Loucy (cell line): Measurements from ENCODE around the gene GMPR2.

Source experiments
- H2AFZ ChIP-seq: fragments of 200-600 bp; sonication (generic); 2 replicates; pipeline ENCODE4 v1.6.0; 2016; ENCODE audit warnings: antibody characterized with exemption, mild to moderate bottlenecking, low read length, moderate library complexity
- H3F3A ChIP-seq: fragments of 200-600 bp; 2 replicates; pipeline ENCODE4 v1.6.0; 2016; ENCODE audit warnings: antibody characterized with exemption, low read depth, mild to moderate bottlenecking
- H3K27me3 ChIP-seq: fragments of 200-600 bp; sonication (generic); 2 replicates; pipeline ENCODE4 v1.6.1; 2014; ENCODE audit warnings: low read length, mild to moderate bottlenecking; ENCODE audit not compliant: insufficient read depth, poor library complexity, severe bottlenecking
- H3K36me3 ChIP-seq: fragments of 200-600 bp; sonication (generic); 2 replicates; pipeline ENCODE4 v1.6.1; 2016; ENCODE audit warnings: low read length; ENCODE audit not compliant: insufficient read depth
- H3K4me1 ChIP-seq: fragments of 200-600 bp; sonication (generic); 2 replicates; pipeline ENCODE4 v1.5.1; 2014; ENCODE audit warnings: low read length, mild to moderate bottlenecking; ENCODE audit not compliant: insufficient read depth, poor library complexity, severe bottlenecking
- H3K4me2 ChIP-seq: fragments of 200-600 bp; sonication (generic); 2 replicates; pipeline ENCODE4 v1.6.0; 2014; ENCODE audit warnings: antibody characterized with exemption, low read length, low read depth, mild to moderate bottlenecking; ENCODE audit not compliant: poor library complexity, severe bottlenecking
- H3K4me3 ChIP-seq: fragments of 200-600 bp; sonication (generic); 2 replicates; pipeline ENCODE4 v1.5.1; 2014; ENCODE audit warnings: low read length, mild to moderate bottlenecking, mixed read lengths; ENCODE audit not compliant: poor library complexity, severe bottlenecking
- H3K79me2 ChIP-seq: fragments of 200-600 bp; sonication (generic); 2 replicates; pipeline ENCODE4 v1.6.1; 2014; ENCODE audit warnings: low read length; ENCODE audit not compliant: insufficient read depth
- H3K9ac ChIP-seq: fragments of 200-600 bp; sonication (generic); 2 replicates; pipeline ENCODE4 v1.6.0; 2014; ENCODE audit warnings: mild to moderate bottlenecking, low read depth, low read length, moderate library complexity; ENCODE audit not compliant: poor library complexity, severe bottlenecking
- H3K9me2 ChIP-seq: fragments of 200-600 bp; sonication (generic); replicated peaks from 2 replicates; pipeline ENCODE4 v1.6.1; 2016; ENCODE audit warnings: low read depth, low read length, mixed read lengths
- H3K9me3 ChIP-seq: fragments of 200-600 bp; sonication (generic); 2 replicates; pipeline ENCODE4 v1.6.1; 2014; ENCODE audit warnings: mild to moderate bottlenecking, antibody characterized with exemption, low read length, low read depth; ENCODE audit not compliant: insufficient read depth
- H4K20me1 ChIP-seq: fragments of 200-600 bp; sonication (generic); 2 replicates; pipeline ENCODE4 v1.6.0; 2014; ENCODE audit warnings: antibody characterized with exemption, low read length, mild to moderate bottlenecking; ENCODE audit not compliant: insufficient read depth, poor library complexity, severe bottlenecking
- CTCF ChIP-seq: fragments of 200-600 bp; sonication (generic); conservative IDR thresholded peaks from 2 replicates; pipeline ENCODE4 v1.5.1; 2014; ENCODE audit warnings: mild to moderate bottlenecking, antibody characterized with exemption, low read length
- EZH2phosphoT487 ChIP-seq: fragments of 200-600 bp; IDR thresholded peaks from 2 replicates; pipeline ENCODE4 v1.6.1; 2018; ENCODE audit warnings: antibody characterized with exemption, mild to moderate bottlenecking, moderate library complexity, borderline replicate concordance

The GMPR2 gene

DNA sequence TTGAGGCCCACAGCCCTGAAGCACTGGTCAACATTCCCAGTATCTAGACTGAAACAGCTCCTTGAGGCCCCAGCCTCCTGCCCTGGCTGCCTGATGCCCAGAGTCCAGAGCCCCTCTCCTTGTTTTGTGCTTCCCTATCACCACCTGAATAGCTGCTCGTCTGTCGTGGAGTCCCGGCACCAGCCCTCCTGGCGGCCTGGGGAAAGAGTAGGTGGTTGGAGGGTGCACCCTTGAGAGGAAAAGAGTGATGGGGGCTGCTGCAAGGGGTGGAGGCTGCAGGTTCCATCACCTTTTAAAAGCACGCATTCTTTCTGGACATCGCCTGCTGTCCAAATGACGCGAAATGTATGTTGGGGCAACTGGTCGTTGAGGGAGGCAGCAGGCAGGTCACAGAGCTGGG lies 35.5 kb downstream of the GMPR2 start:
- Histone ChIP-seq H3K36me3 (no peaks in the 10 kb centered on the region), H4K20me1 (no peaks in the 10 kb centered on the region), H3K9me3 (no peaks in the 10 kb centered on the region), H3K9me2 (no peaks in the 10 kb centered on the region), H3K4me1 (peaks cover 14% of the 10 kb centered on the region), H3K4me2 (no peak overlapping the region), H3K79me2 (peaks cover 14% of the 10 kb centered on the region; the same call in 1 of the 2 replicates), H3F3A (no peaks in the 10 kb centered on the region), H3K9ac (no peak overlapping the region), H3K27me3 (no peaks in the 10 kb centered on the region), H2AFZ (no peak overlapping the region), H3K4me3 (no peak overlapping the region)
- TF ChIP-seq EZH2phosphoT487 (no peak), CTCF (no peak)

DNA sequence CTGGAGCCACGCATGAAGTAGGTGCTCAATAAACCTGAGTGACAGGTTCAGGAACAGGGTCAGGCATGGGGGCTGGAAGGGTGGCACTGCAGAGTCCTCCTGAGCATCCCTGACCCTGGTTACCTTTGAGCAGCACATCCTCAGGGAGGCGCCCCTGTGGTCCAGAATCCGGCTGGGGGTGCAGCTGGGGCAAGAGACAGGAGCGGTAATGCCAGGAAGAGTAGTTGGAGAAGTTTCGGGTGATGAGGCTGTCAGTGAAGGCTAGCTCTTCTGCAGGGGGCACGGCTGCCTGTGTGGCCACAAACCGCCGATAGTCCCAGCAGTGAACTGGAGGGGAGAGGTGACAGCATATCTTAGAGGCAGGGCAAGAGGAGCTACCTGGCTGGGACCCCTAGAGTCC lies 36.6 kb downstream of the GMPR2 start:
- Histone ChIP-seq H4K20me1 (no peaks in the 10 kb centered on the region), H3K79me2 (peaks cover 14% of the 10 kb centered on the region; the same call in 1 of the 2 replicates), H3F3A (no peaks in the 10 kb centered on the region), H3K9me3 (no peaks in the 10 kb centered on the region), H3K4me1 (peaks cover 14% of the 10 kb centered on the region), H3K27me3 (no peaks in the 10 kb centered on the region), H3K4me3 (no peak overlapping the region), H3K36me3 (no peaks in the 10 kb centered on the region), H2AFZ (no peak overlapping the region), H3K9me2 (no peaks in the 10 kb centered on the region), H3K9ac (no peak overlapping the region), H3K4me2 (no peak overlapping the region)
- TF ChIP-seq CTCF (no peak), EZH2phosphoT487 (no peak)

DNA sequence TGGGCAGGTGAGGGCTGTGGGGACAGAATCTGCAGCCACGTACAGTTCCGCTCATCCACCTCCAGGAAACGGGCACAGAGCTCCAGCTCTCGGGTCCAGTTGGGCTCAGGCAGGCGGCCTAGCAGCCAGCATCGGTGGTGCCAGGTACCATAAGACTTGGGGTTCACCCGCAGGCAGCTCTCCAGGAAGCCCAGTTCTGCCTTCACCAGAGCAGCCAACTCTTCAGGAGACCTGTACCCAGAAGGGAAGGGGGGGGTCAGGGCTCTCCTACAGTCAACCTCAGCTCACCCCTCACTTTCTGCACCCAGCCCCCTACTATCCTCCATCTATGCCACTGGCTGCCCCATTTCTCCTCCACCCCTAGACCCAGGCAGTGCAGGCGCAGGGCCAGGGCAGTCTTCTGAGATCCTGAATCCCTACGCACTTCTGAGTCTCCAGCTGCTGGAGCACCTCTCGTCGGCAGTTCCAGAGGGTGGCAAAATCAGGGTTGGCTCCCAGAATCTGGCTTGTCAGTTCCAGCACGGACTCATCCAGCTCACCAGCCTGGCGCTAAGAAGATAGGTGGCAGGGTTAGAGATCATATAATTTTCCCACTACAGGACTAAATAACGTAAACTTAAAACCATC lies 37.3 kb downstream of the GMPR2 start:
- peaks cover 14% of the 10 kb centered on the region; the same call in 1 of the 2 replicates for H3K79me2 ChIP-seq
- H2AFZ ChIP-seq: no peak overlapping the region
- no peaks in the 10 kb centered on the region for H3K9me2 ChIP-seq
- no peaks in the 10 kb centered on the region for H3K9me3 ChIP-seq
- peak overlapping the region; percentile 84 for H3K4me3 ChIP-seq
- peaks cover 14% of the 10 kb centered on the region for H3K4me1 ChIP-seq
- peak overlapping the region; percentile 97 for H3K4me2 ChIP-seq
- no peak for TF ChIP-seq EZH2phosphoT487
- TF ChIP-seq CTCF: no peak
- H3K36me3 ChIP-seq: no peaks in the 10 kb centered on the region
- no peaks in the 10 kb centered on the region for H4K20me1 ChIP-seq
- H3K9ac ChIP-seq: peak overlapping the region; percentile 92
- H3F3A ChIP-seq: no peaks in the 10 kb centered on the region
- H3K27me3 ChIP-seq: no peaks in the 10 kb centered on the region
